Mesenchymal stem cell (in vitro differentiated cells and primary cell): ENCODE data around the gene PLK5.

Experiments
- DNase-seq: peaks from one replicate; pipeline ENCODE4 v3.0.0-alpha.2; 2013
- H2AFZ ChIP-seq: one replicate; pipeline ENCODE4 v1.6.1; 2013; ENCODE audit warnings: low read depth, mild to moderate bottlenecking, control low read depth, inconsistent platforms, low read length, moderate library complexity
- H2AK5ac ChIP-seq: 2 replicates; pipeline ENCODE4 v1.6.1; 2013; ENCODE audit warnings: low read length, moderate library complexity, mild to moderate bottlenecking, inconsistent platforms; ENCODE audit not compliant: severe bottlenecking
- H2BK120ac ChIP-seq: one replicate; pipeline ENCODE4 v1.6.1; 2013; ENCODE audit warnings: low read depth, mild to moderate bottlenecking, inconsistent platforms, low read length, moderate library complexity
- H2BK12ac ChIP-seq, 2 experiments: one replicate each; pipeline ENCODE4 v1.6.1; 2013; ENCODE audit warnings: inconsistent platforms in 2 of 2, low read length in 2 of 2, mild to moderate bottlenecking in 2 of 2, moderate library complexity in 2 of 2, control low read depth in 1 of 2
- H2BK15ac ChIP-seq: one replicate; pipeline ENCODE4 v1.6.1; 2013; ENCODE audit warnings: mild to moderate bottlenecking, low read depth, inconsistent platforms; ENCODE audit not compliant: poor library complexity, severe bottlenecking
- H2BK5ac ChIP-seq: 2 replicates; pipeline ENCODE4 v1.6.1; 2013; ENCODE audit warnings: low read depth, mild to moderate bottlenecking, low read length, control low read depth, inconsistent platforms; ENCODE audit not compliant: poor library complexity, severe bottlenecking
- H3K14ac ChIP-seq, 2 experiments: one replicate each; pipeline ENCODE4 v1.6.1; 2013; ENCODE audit warnings: inconsistent platforms in 2 of 2, low read length in 2 of 2, control low read depth in 1 of 2, mild to moderate bottlenecking in 1 of 2, moderate library complexity in 1 of 2
- H3K18ac ChIP-seq, 2 experiments: one replicate each; pipeline ENCODE4 v1.6.1; 2013; ENCODE audit warnings: inconsistent platforms in 2 of 2, low read length in 2 of 2, control low read depth in 1 of 2, low read depth in 1 of 2, mild to moderate bottlenecking in 1 of 2
- H3K23ac ChIP-seq, 2 experiments: one replicate each; pipeline ENCODE4 v1.6.1; 2013; ENCODE audit warnings: inconsistent platforms in 2 of 2, low read length in 2 of 2, mild to moderate bottlenecking in 2 of 2, moderate library complexity in 2 of 2, control low read depth in 1 of 2
- H3K27ac ChIP-seq: 2 replicates; pipeline ENCODE4 v1.5.1; 2013; ENCODE audit warnings: mild to moderate bottlenecking, moderate library complexity, low read length, control low read depth, inconsistent platforms; ENCODE audit not compliant: poor library complexity, severe bottlenecking
- H3K27me3 ChIP-seq, 2 experiments: 2 replicates each; pipeline versions ENCODE4 v1.6.1 to v1.7.0; 2013; ENCODE audit warnings: low read length in 2 of 2, mild to moderate bottlenecking in 2 of 2, moderate library complexity in 2 of 2, control low read depth in 1 of 2, inconsistent platforms in 1 of 2; ENCODE audit not compliant: control insufficient read depth in 1 of 2, insufficient read depth in 1 of 2
- H3K36me3 ChIP-seq, 2 experiments: 2 replicates each; pipeline versions ENCODE4 v1.6.1 to v1.7.0; 2013; ENCODE audit warnings: low read length in 2 of 2, control low read depth in 1 of 2, inconsistent platforms in 1 of 2, low read depth in 1 of 2, mild to moderate bottlenecking in 1 of 2; ENCODE audit not compliant: insufficient read depth in 2 of 2, control insufficient read depth in 1 of 2
- H3K4ac ChIP-seq, 2 experiments: one replicate each; pipeline ENCODE4 v1.6.1; 2013; ENCODE audit warnings: inconsistent platforms in 2 of 2, low read length in 2 of 2, mild to moderate bottlenecking in 2 of 2, moderate library complexity in 2 of 2, control low read depth in 1 of 2, low read depth in 1 of 2
- H3K4me1 ChIP-seq: 2 replicates; pipeline ENCODE4 v1.6.1; 2013; ENCODE audit warnings: low read depth, low read length, control low read depth; ENCODE audit not compliant: control insufficient read depth, insufficient read depth
- H3K4me2 ChIP-seq: 2 replicates; pipeline ENCODE4 v1.6.1; 2013; ENCODE audit warnings: low read length, mild to moderate bottlenecking, inconsistent platforms; ENCODE audit not compliant: poor library complexity, severe bottlenecking
- H3K4me3 ChIP-seq, 2 experiments: 2 replicates each; pipeline versions ENCODE4 v1.5.1 to v1.7.0; 2013; ENCODE audit warnings: low read length in 2 of 2, mild to moderate bottlenecking in 2 of 2, control low read depth in 1 of 2, low read depth in 1 of 2; ENCODE audit not compliant: insufficient read depth in 1 of 2
- H3K79me1 ChIP-seq: replicated peaks from 2 replicates; pipeline ENCODE4 v1.6.1; 2013; ENCODE audit warnings: mild to moderate bottlenecking, control low read depth, low read length, inconsistent platforms; ENCODE audit not compliant: poor library complexity, severe bottlenecking
- H3K9ac ChIP-seq: 2 replicates; pipeline ENCODE4 v1.7.0; 2013; ENCODE audit warnings: mild to moderate bottlenecking, low read length, moderate library complexity
- H3K9me3 ChIP-seq: 2 replicates; pipeline ENCODE4 v1.7.0; 2013; ENCODE audit warnings: mild to moderate bottlenecking, low read length; ENCODE audit not compliant: control insufficient read depth
- H4K8ac ChIP-seq: one replicate; pipeline ENCODE4 v1.6.1; 2013; ENCODE audit warnings: inconsistent platforms, mild to moderate bottlenecking, low read length, moderate library complexity
- H4K91ac ChIP-seq: one replicate; pipeline ENCODE4 v1.6.1; 2013; ENCODE audit warnings: mild to moderate bottlenecking, low read length, inconsistent platforms
- WGBS: methylation state at CpG from one replicate; pipeline ENCODE4 v1.1.7; 2013; ENCODE audit warnings: mixed read lengths; 5-methylcytosine and 5-hydroxymethylcytosine counted together

PLK5 gene

DNA sequence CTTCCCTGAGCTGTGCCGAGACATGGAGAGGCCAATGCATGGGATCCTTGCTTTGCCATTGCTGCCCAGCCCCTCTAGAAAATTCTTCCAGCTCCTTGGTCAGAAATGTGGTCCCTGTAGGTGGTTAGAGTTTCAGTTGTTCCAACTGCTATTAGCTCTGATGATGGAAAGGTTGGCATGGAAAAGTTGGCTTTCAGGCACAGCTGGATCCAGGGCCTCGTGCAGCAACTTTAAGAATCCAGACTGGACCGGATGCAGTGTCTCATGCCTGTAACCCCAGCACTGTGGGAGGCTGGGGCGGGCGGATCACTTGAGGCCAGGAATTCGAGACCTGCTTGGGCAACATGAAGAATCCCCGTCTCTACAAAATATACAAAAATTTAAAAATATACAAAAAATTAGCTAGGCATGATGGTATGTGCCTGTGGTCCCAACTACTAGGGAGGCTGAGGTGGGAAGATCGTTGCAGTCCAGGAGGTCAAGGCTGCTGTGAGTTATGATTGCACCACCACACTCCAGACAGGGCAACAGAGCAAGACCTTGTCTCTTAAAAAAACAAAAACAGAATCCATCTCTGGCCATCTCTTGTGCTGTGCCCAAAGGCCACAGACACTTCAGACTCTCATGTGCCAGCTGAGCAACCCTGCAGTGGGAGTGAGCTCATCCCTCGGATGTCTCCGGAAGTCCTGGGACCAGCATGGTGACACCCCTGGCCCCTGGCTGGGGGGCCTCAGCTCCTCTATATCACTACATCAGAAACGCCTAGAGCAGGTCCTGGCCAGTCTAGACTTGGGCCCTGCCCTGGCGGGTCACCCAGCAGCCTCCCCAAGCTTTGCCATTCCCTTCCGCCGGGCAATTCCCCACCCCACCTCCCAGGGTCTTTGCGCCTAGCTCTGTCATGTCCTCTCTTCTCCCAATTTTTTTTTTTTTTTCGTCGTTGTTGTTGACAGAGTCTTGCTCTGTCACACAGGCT, 27.5 kb downstream of the PLK5 start:
- Histone ChIP-seq H3K27me3 (peaks cover 0 to 6% of the 10 kb centered on the region in 2 experiments), H3K23ac (no peak overlapping the region), H4K8ac (no peak overlapping the region), H3K79me1 (peaks cover 22% of the 10 kb centered on the region), H3K4ac (no peak overlapping the region), H4K91ac (no peak overlapping the region), H2AK5ac (no peak overlapping the region), H3K4me1 (peaks cover 11% of the 10 kb centered on the region), H3K9ac (no peak overlapping the region), H2BK15ac (no peak overlapping the region), H2AFZ (no peak overlapping the region), H3K18ac (no peak overlapping the region), H2BK120ac (no peak overlapping the region), H2BK5ac (no peak overlapping the region), H3K14ac (no peak overlapping the region), H3K9me3 (no peaks in the 10 kb centered on the region), H3K4me3 (no peak overlapping the region), H3K27ac (no peak overlapping the region), H3K36me3 (peaks cover 0 to 28% of the 10 kb centered on the region in 2 experiments), H3K4me2 (no peak overlapping the region), H2BK12ac (no peak overlapping the region)
- WGBS: 90% methylated on average over 14 of the region's 17 CpGs
- no peak for DNase-seq

DNA sequence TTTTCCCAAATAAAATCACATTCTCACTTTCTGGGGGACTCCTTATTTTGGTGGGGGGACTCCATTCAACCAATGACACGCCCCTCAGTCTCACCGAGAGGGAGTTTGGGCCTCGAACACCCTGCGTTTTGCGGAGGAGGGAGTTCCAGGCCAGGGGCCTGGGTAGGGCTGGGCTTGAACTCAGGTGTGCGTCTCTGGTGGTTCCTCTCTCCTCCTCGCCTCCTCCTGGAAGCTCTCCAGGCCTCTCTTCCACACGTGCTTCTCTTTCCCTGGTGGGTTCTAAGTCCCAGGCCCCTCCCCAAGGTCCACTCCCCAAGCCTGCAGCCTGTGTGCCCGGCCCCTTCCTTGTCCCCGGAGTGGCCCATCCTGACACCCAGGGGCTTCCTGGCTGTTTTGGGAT, 29.5 kb downstream of the PLK5 start:
- H2AK5ac ChIP-seq: no peak overlapping the region
- H2BK5ac ChIP-seq: no peak overlapping the region
- DNase-seq: no peak
- WGBS: 82% methylated on average over 10 of the region's 10 CpGs
- no peak overlapping the region for H2AFZ ChIP-seq
- no peak overlapping the region for H3K4me3 ChIP-seq
- H3K14ac ChIP-seq: no peak overlapping the region
- H3K4ac ChIP-seq: no peak overlapping the region
- no peak overlapping the region for H2BK15ac ChIP-seq
- H3K36me3 ChIP-seq: peaks cover 0 to 37% of the 10 kb centered on the region in 2 experiments
- H3K9ac ChIP-seq: no peak overlapping the region
- no peak overlapping the region for H3K18ac ChIP-seq
- H3K27ac ChIP-seq: no peak overlapping the region
- peaks cover 11% of the 10 kb centered on the region for H3K4me1 ChIP-seq
- H2BK120ac ChIP-seq: no peak overlapping the region
- no peaks in the 10 kb centered on the region for H3K9me3 ChIP-seq
- no peak overlapping the region for H2BK12ac ChIP-seq
- peaks cover 0 to 6% of the 10 kb centered on the region in 2 experiments for H3K27me3 ChIP-seq
- no peak overlapping the region for H3K23ac ChIP-seq
- H3K79me1 ChIP-seq: peaks cover 28% of the 10 kb centered on the region
- no peak overlapping the region for H4K8ac ChIP-seq
- no peak overlapping the region for H3K4me2 ChIP-seq
- no peak overlapping the region for H4K91ac ChIP-seq

DNA sequence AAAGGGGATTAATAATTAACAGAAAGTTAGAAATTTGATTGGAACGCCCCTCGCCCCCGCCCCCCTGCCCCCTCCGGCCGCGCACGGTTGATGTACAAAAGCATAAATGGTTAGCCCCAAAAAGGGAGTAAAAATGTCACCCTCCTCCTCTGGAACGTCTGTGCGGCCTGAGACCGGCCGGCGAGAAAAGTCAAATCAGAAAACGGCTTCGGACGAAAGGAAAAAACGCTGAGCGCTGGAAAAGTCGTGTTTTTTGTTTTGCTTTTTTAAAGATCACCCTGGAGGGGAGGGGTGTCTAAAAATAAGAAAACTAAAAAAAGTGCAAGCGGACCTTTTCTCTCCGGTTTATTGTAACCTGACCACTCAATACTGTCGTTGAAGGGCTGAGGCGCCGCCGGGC, 31.1 kb downstream of the PLK5 start:
- Histone ChIP-seq H3K18ac (no peak overlapping the region), H3K27me3 (no peaks in the 10 kb centered on the region), H3K4ac (no peak overlapping the region), H3K23ac (no peak overlapping the region), H3K36me3 (peaks cover 0 to 42% of the 10 kb centered on the region in 2 experiments), H3K27ac (no peak overlapping the region), H3K14ac (no peak overlapping the region), H2AFZ (no peak overlapping the region), H2BK15ac (no peak overlapping the region), H3K4me2 (no peak overlapping the region), H2AK5ac (no peak overlapping the region), H3K4me3 (no peak overlapping the region), H4K8ac (no peak overlapping the region), H2BK5ac (no peak overlapping the region), H3K4me1 (peaks cover 16% of the 10 kb centered on the region), H3K79me1 (peaks cover 28% of the 10 kb centered on the region), H2BK120ac (no peak overlapping the region), H2BK12ac (no peak overlapping the region), H4K91ac (no peak overlapping the region), H3K9ac (no peak overlapping the region), H3K9me3 (no peaks in the 10 kb centered on the region)
- WGBS: 95% methylated on average over 24 of the region's 24 CpGs
- DNase-seq: no peak

DNA sequence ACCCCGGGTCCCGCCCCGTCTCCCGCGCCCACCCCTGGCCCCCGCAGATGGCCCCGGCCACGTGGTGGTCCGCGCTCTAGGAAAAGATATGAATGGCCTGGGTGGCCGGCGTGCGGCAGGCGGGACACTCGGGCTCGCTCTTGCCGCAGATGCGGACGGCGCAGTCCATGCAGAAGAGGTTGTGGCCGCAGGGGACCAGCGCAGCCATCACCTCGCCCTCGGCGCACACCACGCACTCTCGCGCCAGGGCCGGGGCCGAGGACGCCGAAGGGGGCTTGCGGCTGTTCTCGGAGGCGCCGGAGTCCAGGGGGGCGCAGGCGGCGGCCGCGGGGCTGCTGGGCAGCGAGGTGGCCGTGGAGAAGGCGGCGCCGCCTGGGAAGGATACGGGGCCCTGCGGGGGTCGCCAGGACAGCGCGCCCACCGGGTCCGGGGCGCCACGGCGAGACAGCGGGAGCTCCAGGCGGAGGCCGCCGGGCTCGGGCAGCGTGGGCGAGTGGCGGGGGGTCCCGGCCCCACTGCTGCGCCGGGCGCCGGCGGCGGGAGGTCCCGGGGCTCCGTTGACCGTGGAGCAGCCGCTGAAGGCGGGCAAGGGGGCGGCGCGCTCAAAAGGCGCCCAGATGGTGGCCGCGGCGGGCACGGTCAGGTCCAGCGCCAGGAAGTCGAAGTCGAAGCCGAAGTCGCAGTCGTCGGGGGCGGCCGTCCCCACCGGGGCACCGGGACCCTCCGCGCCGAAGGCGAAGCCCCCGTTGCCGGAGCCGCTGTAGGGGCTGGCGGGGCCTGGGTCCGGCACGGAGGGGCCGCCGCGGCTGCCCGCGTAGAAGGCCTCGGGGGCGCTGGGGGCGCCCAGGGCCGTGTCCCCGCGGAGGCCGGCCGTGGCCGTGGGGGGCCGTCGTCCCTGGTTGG, 31.9 kb downstream of the PLK5 start:
- H2BK5ac ChIP-seq: no peak overlapping the region
- H4K8ac ChIP-seq: peak overlapping the region; percentile 73

More for the DNA sequence above, 31.9 kb downstream of the PLK5 start:
- H3K9ac ChIP-seq: no peak overlapping the region
- H3K27ac ChIP-seq: no peak overlapping the region
- no peak overlapping the region for H3K18ac ChIP-seq
- H3K4me3 ChIP-seq: peak overlapping the region in 1 of 2 experiments; percentile 10
- no peak overlapping the region for H2BK120ac ChIP-seq
- H3K14ac ChIP-seq: no peak overlapping the region
- 97% methylated on average over 113 of the region's 121 CpGs for WGBS
- H3K9me3 ChIP-seq: no peaks in the 10 kb centered on the region
- H3K4me1 ChIP-seq: peaks cover 20% of the 10 kb centered on the region
- H3K4ac ChIP-seq: no peak overlapping the region
- no peak overlapping the region for H3K4me2 ChIP-seq
- no peaks in the 10 kb centered on the region for H3K27me3 ChIP-seq
- no peak overlapping the region for H4K91ac ChIP-seq
- H3K23ac ChIP-seq: no peak overlapping the region
- no peak for DNase-seq
- no peak overlapping the region for H2AK5ac ChIP-seq
- no peak overlapping the region for H2AFZ ChIP-seq
- H3K36me3 ChIP-seq: peaks cover 0 to 50% of the 10 kb centered on the region in 2 experiments
- no peak overlapping the region for H2BK12ac ChIP-seq
- H2BK15ac ChIP-seq: no peak overlapping the region
- H3K79me1 ChIP-seq: peaks cover 28% of the 10 kb centered on the region
